SK-N-SH (cell line): Measurements from ENCODE around the gene MEF2B. TPM values are rescaled to one million over a fixed set of nuclear protein-coding genes. Genes with fewer than 3 reads are reported as not detected.

Experiments used
- CTCF ChIA-PET: fragments of 300-600, 350-600 bp; formaldehyde crosslinking; extraction: SDS; loops from one replicate; lab custom pipeline; 2021; lab: Yijun Ruan, JAX
- POLR2A ChIA-PET: fragments of 350-600 bp; sonication (Branson Sonifier 250); formaldehyde crosslinking; extraction: SDS; loops from one replicate; lab custom pipeline; 2020; ENCODE audit warnings: antibody characterized with exemption, inconsistent platforms; lab: Yijun Ruan, JAX
- DNase-seq: peaks from one replicate; pipeline ENCODE4 v3.0.0; 2012
- H2AFZ ChIP-seq: fragments of 200-600 bp; sonication (generic); 2 replicates; pipeline ENCODE4 v1.8.1; 2016; ENCODE audit warnings: antibody characterized with exemption, mild to moderate bottlenecking, low read depth
- H3F3A ChIP-seq: fragments of 200-600 bp; sonication (generic); replicated peaks from 2 replicates; pipeline ENCODE3; 2016; ENCODE audit warnings: antibody characterized with exemption, mild to moderate bottlenecking; ENCODE audit not compliant: insufficient read depth
- H3K27ac ChIP-seq, 2 experiments: fragments of 200-500 bp in 1 of 2; fragments of 200-600 bp in 1 of 2; sonication (Bioruptor generic) in 1 of 2; sonication (generic), shearing (Covaris generic) in 1 of 2; 2 replicates each; pipeline versions ENCODE4 v1.5.1 to v1.6.1; 2014 to 2016; ENCODE audit warnings: low read depth in 2 of 2, inconsistent platforms in 1 of 2, low read length in 1 of 2, mild to moderate bottlenecking in 1 of 2, mixed read lengths in 1 of 2
- H3K27me3 ChIP-seq: fragments of 200-600 bp; sonication (generic), shearing (Covaris generic); 2 replicates; pipeline ENCODE4 v1.6.1; 2016; ENCODE audit warnings: mixed run types; ENCODE audit not compliant: insufficient read depth
- H3K36me3 ChIP-seq, 2 experiments: fragments of 200-500 bp in 1 of 2; fragments of 200-600 bp in 1 of 2; sonication (Bioruptor generic) in 1 of 2; sonication (generic) in 1 of 2; replicated peaks in 1 of 2; 2 replicates each; pipeline versions ENCODE3 to v1.5.1; 2014 to 2016; ENCODE audit warnings: low read length in 1 of 2, mild to moderate bottlenecking in 1 of 2; ENCODE audit not compliant: insufficient read depth in 2 of 2, control insufficient read depth in 1 of 2
- H3K4me1 ChIP-seq, 2 experiments: fragments of 200-500 bp in 1 of 2; fragments of 200-600 bp in 1 of 2; sonication (Bioruptor generic) in 1 of 2; sonication (generic), shearing (Covaris generic) in 1 of 2; 2 replicates each; pipeline versions ENCODE4 v1.5.1 to v1.6.1; 2014 to 2016; ENCODE audit warnings: low read depth in 1 of 2, low read length in 1 of 2, mixed run types in 1 of 2; ENCODE audit not compliant: insufficient read depth in 2 of 2, control insufficient read depth in 1 of 2
- H3K4me2 ChIP-seq: fragments of 200-600 bp; sonication (generic), shearing (Covaris generic); 2 replicates; pipeline ENCODE4 v1.6.1; 2017; ENCODE audit warnings: mixed run types
- H3K4me3 ChIP-seq, 2 experiments: fragments of 200-500 bp in 1 of 2; fragments of 200-600 bp in 1 of 2; sonication (Bioruptor generic) in 1 of 2; sonication (generic), shearing (Covaris generic) in 1 of 2; 2 replicates each; pipeline versions ENCODE4 v1.5.1 to v1.8.1; 2014 to 2016; ENCODE audit warnings: low read depth in 2 of 2, inconsistent platforms in 1 of 2, low read length in 1 of 2, mild to moderate bottlenecking in 1 of 2, mixed read lengths in 1 of 2, moderate library complexity in 1 of 2
- H3K79me2 ChIP-seq: fragments of 200-600 bp; sonication (generic); 2 replicates; pipeline ENCODE4 v1.8.1; 2017; ENCODE audit warnings: mild to moderate bottlenecking; ENCODE audit not compliant: insufficient read depth
- H3K9ac ChIP-seq: fragments of 200-600 bp; sonication (generic); 2 replicates; pipeline ENCODE4 v1.6.1; 2017; ENCODE audit warnings: mixed run types
- H3K9me2 ChIP-seq: fragments of 200-600 bp; sonication (generic); 2 replicates; pipeline ENCODE4 v1.6.1; 2017; ENCODE audit warnings: mixed run types
- H3K9me3 ChIP-seq: fragments of 200-600 bp; sonication (generic); 2 replicates; pipeline ENCODE4 v1.6.1; 2017; ENCODE audit warnings: mixed run types, mild to moderate bottlenecking, moderate library complexity
- H4K20me1 ChIP-seq: fragments of 200-600 bp; sonication (generic); 2 replicates; pipeline ENCODE4 v1.6.1; 2017; ENCODE audit warnings: mild to moderate bottlenecking, mixed run types; ENCODE audit not compliant: insufficient read depth
- EP300 ChIP-seq, 2 experiments: IDR thresholded peaks; 2 replicates each; pipeline versions ENCODE4 v1.4.0 to v1.6.1; 2012; ENCODE audit warnings: borderline replicate concordance in 1 of 2, low read depth in 1 of 2, low read length in 1 of 2
- EZH2phosphoT487 ChIP-seq: fragments of 200-600 bp; sonication (generic); IDR thresholded peaks from 2 replicates; pipeline ENCODE4 v1.6.1; 2017; ENCODE audit warnings: low read depth, mixed run types, mild to moderate bottlenecking, antibody characterized with exemption, moderate library complexity, borderline replicate concordance
- JUND ChIP-seq: IDR thresholded peaks from 2 replicates; pipeline ENCODE4 v1.4.0; 2012
- MEF2A ChIP-seq: IDR thresholded peaks from 2 replicates; pipeline ENCODE4 v1.4.0; 2012; ENCODE audit warnings: low read depth, borderline replicate concordance
- MXI1 ChIP-seq: IDR thresholded peaks from 2 replicates; pipeline ENCODE4 v1.6.1; 2012; ENCODE audit warnings: mild to moderate bottlenecking, low read depth, low read length, improper control_type of control experiment
- POLR2AphosphoS5 ChIP-seq: IDR thresholded peaks from 2 replicates; pipeline ENCODE4 v1.6.1; 2012; ENCODE audit warnings: low read depth, low read length
- REST ChIP-seq: IDR thresholded peaks from 2 replicates; pipeline ENCODE4 v1.6.1; 2012; ENCODE audit warnings: mild to moderate bottlenecking, low read depth, low read length, moderate library complexity
- SIN3A ChIP-seq: IDR thresholded peaks from 2 replicates; pipeline ENCODE4 v1.6.1; 2012; ENCODE audit warnings: low read depth, mild to moderate bottlenecking, low read length, moderate library complexity, borderline replicate concordance
- TAF1 ChIP-seq: IDR thresholded peaks from 2 replicates; pipeline ENCODE4 v1.6.1; 2012; ENCODE audit warnings: low read depth, mild to moderate bottlenecking, low read length, moderate library complexity, borderline replicate concordance
- TCF12 ChIP-seq: IDR thresholded peaks from 2 replicates; pipeline ENCODE4 v1.4.0; 2012
- USF2 ChIP-seq: fragments of 150-350 bp; IDR thresholded peaks from 2 replicates; pipeline ENCODE4 v1.6.1; 2017; ENCODE audit warnings: antibody characterized with exemption, low read length, low read depth, borderline replicate concordance
- YY1 ChIP-seq: IDR thresholded peaks from 2 replicates; pipeline ENCODE4 v1.4.0; 2012; ENCODE audit warnings: low read depth, mild to moderate bottlenecking
- ZBTB33 ChIP-seq: IDR thresholded peaks from 2 replicates; pipeline ENCODE4 v1.4.0; 2012; ENCODE audit warnings: low read depth, borderline replicate concordance
- WGBS: methylation state at CpG from one replicate; pipeline ENCODE4 v1.1.6; 2017; ENCODE audit warnings: low lambda C conversion rate; 5-methylcytosine and 5-hydroxymethylcytosine counted together
- polyA plus RNA-seq, 3 experiments: library from polyadenylated mRNA; depleted of rRNA; stranded (reverse); fragments of >200 nt; gene quantifications; 2 replicates each; pipeline ENCODE4 v1.2.3, GENCODE V29; 2012
- TF ChIP-seq, protein P1 (sequence below): IDR thresholded peaks from 2 replicates; pipeline ENCODE4 v1.4.0; 2012; ENCODE audit warnings: low read depth
- TF ChIP-seq, protein P2 (sequence below): IDR thresholded peaks from 2 replicates; pipeline ENCODE4; 2012

MEF2B gene
- polyA plus RNA-seq, 1 of the 3 experiments (the other 2 are of a cell fraction), result 1.0 TPM

- H3K4me2 ChIP-seq, result no peak overlapping the region
- ChIA-PET CTCF (interaction anchor here (0.7 to 2.0 kb wide), 3 partner anchors 9 to 25 kb away, joined by 3 to 8 read pairs (median 3); no protein-coding TSS in a partner anchor), POLR2A (no interaction called here)
- no peak overlapping the region for H2AFZ ChIP-seq
- no peaks in the 10 kb centered on the region for H3F3A ChIP-seq
- 65% methylated on average over 2 of the region's 10 CpGs for WGBS
- no peak overlapping the region for H3K9ac ChIP-seq
- H3K27ac ChIP-seq, result no peak overlapping the region
- H3K4me3 ChIP-seq, result no peak overlapping the region
- no peaks in the 10 kb centered on the region for H3K4me1 ChIP-seq
- H3K36me3 ChIP-seq, result peaks cover 0 to 4% of the 10 kb centered on the region in 2 experiments
- H4K20me1 ChIP-seq, result no peaks in the 10 kb centered on the region
- no peaks in the 10 kb centered on the region for H3K9me2 ChIP-seq
- no peak for TF ChIP-seq EP300 (IDR thresholded peaks at IDR 0.05; ENCODE audit: borderline replicate concordance in 1 of 2, low read depth in 1 of 2, low read length in 1 of 2)
- no peak for TF ChIP-seq ZBTB33
- TF ChIP-seq TCF12, result no peak
- TF ChIP-seq USF2, result no peak
- TF ChIP-seq, protein P1, sequence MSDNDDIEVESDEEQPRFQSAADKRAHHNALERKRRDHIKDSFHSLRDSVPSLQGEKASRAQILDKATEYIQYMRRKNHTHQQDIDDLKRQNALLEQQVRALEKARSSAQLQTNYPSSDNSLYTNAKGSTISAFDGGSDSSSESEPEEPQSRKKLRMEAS, result no peak
- TF ChIP-seq SIN3A, result no peak
- TF ChIP-seq EZH2phosphoT487, result no peak
- no peak for TF ChIP-seq JUND
- H3K9me3 ChIP-seq, result peaks cover 4% of the 10 kb centered on the region; the same call in 1 of the 2 replicates
- DNase-seq, result no peak
- H3K79me2 ChIP-seq, result no peaks in the 10 kb centered on the region
- H3K27me3 ChIP-seq, result no peaks in the 10 kb centered on the region
Observed at GRCh38 chr19:19121371-19121770, 48.7 kb downstream of the MEF2B start.

GRCh38 chr19:19120308-19121231 is 49.5 kb downstream of the MEF2B start:
- Histone ChIP-seq H3K4me1 (no peaks in the 10 kb centered on the region), H3K27me3 (no peaks in the 10 kb centered on the region), H3F3A (no peaks in the 10 kb centered on the region), H3K4me3 (no peak overlapping the region), H3K9me2 (no peaks in the 10 kb centered on the region), H3K9ac (no peak overlapping the region), H3K36me3 (peaks cover 0 to 4% of the 10 kb centered on the region in 2 experiments), H3K27ac (no peak overlapping the region), H3K9me3 (peaks cover 4% of the 10 kb centered on the region; the same call in 1 of the 2 replicates), H2AFZ (no peak overlapping the region), H4K20me1 (no peaks in the 10 kb centered on the region), H3K4me2 (no peak overlapping the region), H3K79me2 (no peaks in the 10 kb centered on the region)
- CTCF ChIA-PET, result interaction anchor here (1.1 to 2.0 kb wide), 2 partner anchors 9 to 26 kb away, joined by 3 to 8 read pairs; no protein-coding TSS in a partner anchor
- POLR2A ChIA-PET, result no interaction called here
- 97% methylated on average over 29 of the region's 39 CpGs for WGBS
- peak; percentile 81 for DNase-seq
- TF ChIP-seq, protein P2, sequence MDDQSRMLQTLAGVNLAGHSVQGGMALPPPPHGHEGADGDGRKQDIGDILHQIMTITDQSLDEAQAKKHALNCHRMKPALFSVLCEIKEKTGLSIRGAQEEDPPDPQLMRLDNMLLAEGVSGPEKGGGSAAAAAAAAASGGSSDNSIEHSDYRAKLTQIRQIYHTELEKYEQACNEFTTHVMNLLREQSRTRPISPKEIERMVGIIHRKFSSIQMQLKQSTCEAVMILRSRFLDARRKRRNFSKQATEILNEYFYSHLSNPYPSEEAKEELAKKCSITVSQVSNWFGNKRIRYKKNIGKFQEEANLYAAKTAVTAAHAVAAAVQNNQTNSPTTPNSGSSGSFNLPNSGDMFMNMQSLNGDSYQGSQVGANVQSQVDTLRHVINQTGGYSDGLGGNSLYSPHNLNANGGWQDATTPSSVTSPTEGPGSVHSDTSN, result no peak
- TF ChIP-seq REST (no peak), YY1 (no peak), USF2 (no peak), MEF2A (no peak), POLR2AphosphoS5 (no peak), TAF1 (no peak), MXI1 (no peak)
